Fibroblast of pulmonary artery (primary cell): ENCODE data around the gene KLF5.

ENCODE experiments used
- DNase-seq: peaks from one replicate; pipeline ENCODE4 v3.0.0-alpha.2; 2010; ENCODE audit warnings: low read depth
- H3K4me3 ChIP-seq: replicated peaks from 2 replicates; pipeline ENCODE4 v1.5.1; 2011; ENCODE audit warnings: low read depth, mild to moderate bottlenecking, control low read depth, low read length, moderate library complexity
- CTCF ChIP-seq: IDR thresholded peaks from 2 replicates; pipeline ENCODE4 v1.5.1; 2011; ENCODE audit warnings: mild to moderate bottlenecking, control low read depth, low read length, inconsistent platforms; ENCODE audit errors: missing control alignments

Gene KLF5

GRCh38 chr13:73081256-73081915, 22.6 kb downstream of the KLF5 start:
- DNase-seq = no peak
- no peak overlapping the region for H3K4me3 ChIP-seq
- no peak for TF ChIP-seq CTCF

- no peak for TF ChIP-seq CTCF
- DNase-seq = no peak
- no peak overlapping the region for H3K4me3 ChIP-seq
These were observed 23.7 kb downstream of the KLF5 start for GRCh38 chr13:73082471-73082870.

GRCh38 chr13:73082895-73083294, 24.1 kb downstream of the KLF5 start:
- no peak for DNase-seq
- no peak for TF ChIP-seq CTCF
- H3K4me3 ChIP-seq = no peak overlapping the region

- no peak for DNase-seq
- no peak for TF ChIP-seq CTCF
- H3K4me3 ChIP-seq = no peak overlapping the region
These were observed 29.6 kb downstream of the KLF5 start for GRCh38 chr13:73088332-73088935.

GRCh38 chr13:73089213-73089612, 30.4 kb downstream of the KLF5 start:
- no peak for DNase-seq
- H3K4me3 ChIP-seq = no peak overlapping the region
- TF ChIP-seq CTCF = no peak

GRCh38 chr13:73090116-73090822, 31.5 kb downstream of the KLF5 start:
- TF ChIP-seq CTCF = no peak
- DNase-seq = peak; percentile 78
- no peak overlapping the region for H3K4me3 ChIP-seq

- no peak for DNase-seq
- no peak overlapping the region for H3K4me3 ChIP-seq
- no peak for TF ChIP-seq CTCF
These were observed 32.0 kb downstream of the KLF5 start for GRCh38 chr13:73090823-73091187.
